ENCODE results near the gene ZNF473. TPM values are rescaled to one million over a fixed set of nuclear protein-coding genes. Genes with fewer than 3 reads are reported as not detected.

Gene ZNF473
- total and polyA plus RNA-seq, 2 of the 13 experiments (the other 11 are each of a cell fraction or from before 2014, with no cell fraction given): 5.8 to 11.9 TPM

GRCh38 chr19:50025022-50025793 lies 597 bp upstream of the ZNF473 start, which contains the start of gene VRK3:
VRK3 (minus strand) TSS chr19:50025372; CDS start chr19:50016162, 9,210 bp downstream.
- H3K27ac ChIP-seq (ENCODE audit: extremely low read length, insufficient read depth, low read length): peak within 1 kb of the TSS; percentile 71
- DNase-seq (ENCODE audit: low spot score) (peak; percentile 100), ATAC-seq (peak; percentile 85), FAIRE-seq (peak; percentile 95)
- CTCF ChIA-PET (ENCODE audit: low intra/inter-chr PET ratio, low total read pairs): no interaction called here
- H3K79me2 ChIP-seq (ENCODE audit: insufficient read depth, low read length): peaks cover 48% of the 10 kb centered on the region
- H3K9me3 ChIP-seq (ENCODE audit: low read length): no peaks in the 10 kb centered on the region
- H3K4me2 ChIP-seq (ENCODE audit: low read depth, low read length): peak within 1 kb of the TSS; percentile 97
- BruUV-seq (replicated peaks): no TSS peak
- peak within 1 kb of the TSS; percentile 70 to 92 (median 88) for H3K4me3 ChIP-seq (replicated peaks in 1 of 3; ENCODE audit: insufficient read depth in 1 of 3, low read depth in 2 of 3, low read length in 3 of 3)
- in situ Hi-C loops (cut with HindIII; ENCODE audit: extremely low pct_ligation_motif_present, low pct_unique_long_range_greater_than_20kb) (no loop called here), intact Hi-C loops (cut with micrococcal nuclease; ENCODE audit: unreplicated experiment) (no loop called here)
- under 1% methylated on average over 18 of the region's 59 CpGs for WGBS (ENCODE audit: low lambda C conversion rate)
- H4K20me1 ChIP-seq (ENCODE audit: insufficient read depth, low read length): no peaks in the 10 kb centered on the region
- no peaks in the 10 kb centered on the region; a peak in 1 of 5 replicates for H3K27me3 ChIP-seq (ENCODE audit: control insufficient read depth in 1 of 2, insufficient read depth in 2 of 2, low read length in 2 of 2)
- POLR2A ChIA-PET: interaction anchor here (1.0 to 1.6 kb wide), 4 partner anchors 15 to 156 kb away, joined by 3 to 8 read pairs (median 4); partner anchors contain the start of genes AKT1S1, ATF5, NUP62 and TBC1D17
- peak within 1 kb of the TSS; percentile 60 for H2AFZ ChIP-seq (ENCODE audit: low read length)
- peak within 1 kb of the TSS; percentile 83 for H3K9ac ChIP-seq (ENCODE audit: insufficient read depth, low read depth, low read length)
- peaks cover 61% of the 10 kb centered on the region for H3K4me1 ChIP-seq (ENCODE audit: insufficient read depth, low read length)
- H3K36me3 ChIP-seq (replicated peaks in 1 of 2; ENCODE audit: control insufficient read depth in 1 of 2, insufficient read depth in 2 of 2, low read length in 2 of 2): peaks cover 2 to 4% of the 10 kb centered on the region in 2 experiments; a peak in 3 of 5 replicates
- TF ChIP-seq ZMYM2 (CRISPR knock-in tag; IDR thresholded peaks at IDR 0.05): 0 out of 2 replicates have a peak, but pooled peaks have one; percentile 15
- TF ChIP-seq HMGXB3 (CRISPR knock-in tag; IDR thresholded peaks at IDR 0.05; ENCODE audit: borderline replicate concordance): no peak
- no peak for TF ChIP-seq DPF2 (CRISPR knock-in tag; IDR thresholded peaks at IDR 0.05; ENCODE audit: borderline replicate concordance, low read depth)
- 0 out of 2 replicates have a peak, but pooled peaks have one; percentile 14 for TF ChIP-seq ZNF709 (CRISPR knock-in tag; IDR thresholded peaks at IDR 0.05)
- no peak for TF ChIP-seq ZNF496 (CRISPR knock-in tag; IDR thresholded peaks at IDR 0.05; ENCODE audit: insufficient replicate concordance)
- TF ChIP-seq GABPB1 (CRISPR knock-in tag; IDR thresholded peaks at IDR 0.05): peak; percentile 62; the same call in 1 of the 2 replicates
- TF ChIP-seq, protein P1, sequence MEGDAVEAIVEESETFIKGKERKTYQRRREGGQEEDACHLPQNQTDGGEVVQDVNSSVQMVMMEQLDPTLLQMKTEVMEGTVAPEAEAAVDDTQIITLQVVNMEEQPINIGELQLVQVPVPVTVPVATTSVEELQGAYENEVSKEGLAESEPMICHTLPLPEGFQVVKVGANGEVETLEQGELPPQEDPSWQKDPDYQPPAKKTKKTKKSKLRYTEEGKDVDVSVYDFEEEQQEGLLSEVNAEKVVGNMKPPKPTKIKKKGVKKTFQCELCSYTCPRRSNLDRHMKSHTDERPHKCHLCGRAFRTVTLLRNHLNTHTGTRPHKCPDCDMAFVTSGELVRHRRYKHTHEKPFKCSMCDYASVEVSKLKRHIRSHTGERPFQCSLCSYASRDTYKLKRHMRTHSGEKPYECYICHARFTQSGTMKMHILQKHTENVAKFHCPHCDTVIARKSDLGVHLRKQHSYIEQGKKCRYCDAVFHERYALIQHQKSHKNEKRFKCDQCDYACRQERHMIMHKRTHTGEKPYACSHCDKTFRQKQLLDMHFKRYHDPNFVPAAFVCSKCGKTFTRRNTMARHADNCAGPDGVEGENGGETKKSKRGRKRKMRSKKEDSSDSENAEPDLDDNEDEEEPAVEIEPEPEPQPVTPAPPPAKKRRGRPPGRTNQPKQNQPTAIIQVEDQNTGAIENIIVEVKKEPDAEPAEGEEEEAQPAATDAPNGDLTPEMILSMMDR (CRISPR knock-in tag; IDR thresholded peaks at IDR 0.05): peak; percentile 17; the same call in 1 of the 2 replicates
- TF ChIP-seq TCF12 (IDR thresholded peaks at IDR 0.05): no peak
- peak; percentile 55; the same call in 1 of the 2 replicates for TF ChIP-seq TCF12 (CRISPR knock-in tag; IDR thresholded peaks at IDR 0.05)
